Kidney (tissue), 14 donors: ENCODE data around the gene EML5. TPM values are rescaled to one million over a fixed set of nuclear protein-coding genes. Genes with fewer than 3 reads are reported as not detected.

Experiments
- DNase-seq, 5 donors: peaks; one replicate each; pipeline ENCODE4 v3.0.0-alpha.2; 2013 to 2020
- FAIRE-seq: peaks from 2 replicates; lab custom pipeline; 2012; peaks lifted over from hg19 to GRCh38; lab: Jason Lieb, UNC
- H3K27ac ChIP-seq, 2 donors: one replicate each; pipeline ENCODE4 v1.7.0; 2013; ENCODE audit warnings: low read depth in 2 of 2, low read length in 2 of 2, inconsistent platforms in 1 of 2
- H3K27me3 ChIP-seq: one replicate; pipeline ENCODE4 v1.7.1; 2013; ENCODE audit warnings: low read length, inconsistent platforms; ENCODE audit not compliant: control insufficient read depth, insufficient read depth
- H3K36me3 ChIP-seq, 3 donors: one replicate each; pipeline versions ENCODE4 v1.7.0 to v1.7.1; 2013; ENCODE audit warnings: low read length in 3 of 3, control low read depth in 1 of 3, inconsistent platforms in 1 of 3; ENCODE audit not compliant: insufficient read depth in 3 of 3, control insufficient read depth in 2 of 3
- H3K4me1 ChIP-seq, 3 donors: one replicate each; pipeline versions ENCODE4 v1.7.0 to v1.7.1; 2013; ENCODE audit warnings: low read length in 3 of 3, inconsistent platforms in 1 of 3, low read depth in 1 of 3; ENCODE audit not compliant: control insufficient read depth in 2 of 3, insufficient read depth in 2 of 3
- H3K4me3 ChIP-seq, 3 donors: one replicate each; pipeline versions ENCODE4 v1.7.0 to v1.8.1; 2013; ENCODE audit warnings: low read length in 3 of 3, control low read depth in 1 of 3, inconsistent platforms in 1 of 3
- H3K9ac ChIP-seq, 3 donors: one replicate each; pipeline versions ENCODE4 v1.7.0 to v1.7.1; 2013; ENCODE audit warnings: low read length in 3 of 3, control low read depth in 1 of 3, inconsistent platforms in 1 of 3
- H3K9me3 ChIP-seq, 3 donors: one replicate each; pipeline versions ENCODE4 v1.7.0 to v1.7.1; 2013; ENCODE audit warnings: low read length in 3 of 3, control low read depth in 1 of 3, inconsistent platforms in 1 of 3; ENCODE audit not compliant: control insufficient read depth in 2 of 3, insufficient read depth in 1 of 3
- CTCF ChIP-seq: IDR thresholded peaks from 3 replicates; pipeline ENCODE4 v1.5.1; 2012; ENCODE audit warnings: mild to moderate bottlenecking, moderate library complexity, borderline replicate concordance; ENCODE audit not compliant: insufficient read depth; ENCODE audit errors: extremely low read depth
- intact Hi-C: fragments of 100-400 bp; cut with DNase I; formaldehyde crosslinking; loops from one replicate; pipeline ENCODE4 v1.11.1; 2022
- polyA plus RNA-seq: library from polyadenylated mRNA; stranded (reverse); fragments of 350-450 nt; fragmentation: Illumina TruSeq; extraction: RNeasy Lipid Tissue Mini Kit (QIAGEN cat#74804); gene quantifications from one replicate; pipeline ENCODE4 v1.2.3, GENCODE V29; 2014; ENCODE audit warnings: low read depth, low replicate concordance; ENCODE audit not compliant: insufficient read depth
- total RNA-seq: library from RNA; stranded (reverse); fragmentation: NEBNext Ultra II Directional; extraction: Animal tissue kit (Norgen Biotek cat#: 25700); gene quantifications from one replicate; pipeline ENCODE4 v1.2.1, GENCODE V29; 2021
- donor health status: control.
- donor health status: control.
- donor health status: control.
- donor health status: control.
- donor health status: control.
- donor health status: DM: yes; HTN: yes; CAD: no.
- donor health status: Normal renal cell carcinoma (clear cell type).

EML5 gene
- total and polyA plus RNA-seq, 2 donors from 2014 or later: 0.26 to 2.8 TPM

- DNase-seq: no peak
- FAIRE-seq: no peak
- intact Hi-C loops: no loop called here
Measured at GRCh38 chr14:88632512-88632911, 160.2 kb downstream of the EML5 start.

GRCh38 chr14:88631091-88631490 lies 161.7 kb downstream of the EML5 start:
- no peak overlapping the region for H3K4me3 ChIP-seq
- H3K27ac ChIP-seq: no peak overlapping the region
- no peaks in the 10 kb centered on the region for H3K9me3 ChIP-seq
- intact Hi-C loops: no loop called here
- no peaks in the 10 kb centered on the region for H3K27me3 ChIP-seq
- peaks cover 0 to 3% (median 0%) of the 10 kb centered on the region in 3 donors for H3K4me1 ChIP-seq
- no peak for FAIRE-seq
- H3K36me3 ChIP-seq: no peaks in the 10 kb centered on the region
- DNase-seq: no peak
- H3K9ac ChIP-seq: no peak overlapping the region
- TF ChIP-seq CTCF: no peak

More at GRCh38 chr14:88632512-88632911, 160.2 kb downstream of the EML5 start:
- Histone ChIP-seq H3K9ac (no peak overlapping the region), H3K36me3 (no peaks in the 10 kb centered on the region), H3K9me3 (no peaks in the 10 kb centered on the region), H3K4me3 (no peak overlapping the region), H3K27ac (no peak overlapping the region), H3K27me3 (no peaks in the 10 kb centered on the region), H3K4me1 (peaks cover 0 to 3% (median 0%) of the 10 kb centered on the region in 3 donors)
- TF ChIP-seq CTCF: no peak

- H3K36me3 ChIP-seq: no peaks in the 10 kb centered on the region
- intact Hi-C loops: no loop called here
- no peak overlapping the region for H3K9ac ChIP-seq
- peaks cover 0 to 3% (median 0%) of the 10 kb centered on the region in 3 donors for H3K4me1 ChIP-seq
- TF ChIP-seq CTCF: no peak
- H3K27me3 ChIP-seq: no peaks in the 10 kb centered on the region
- H3K9me3 ChIP-seq: no peaks in the 10 kb centered on the region
- no peak for DNase-seq
- no peak overlapping the region for H3K27ac ChIP-seq
- no peak overlapping the region for H3K4me3 ChIP-seq
- no peak for FAIRE-seq
Measured at GRCh38 chr14:88630565-88630964, 162.2 kb downstream of the EML5 start.

- Histone ChIP-seq H3K27me3 (no peaks in the 10 kb centered on the region), H3K4me3 (no peak overlapping the region), H3K9me3 (no peaks in the 10 kb centered on the region), H3K27ac (no peak overlapping the region), H3K9ac (no peak overlapping the region), H3K36me3 (no peaks in the 10 kb centered on the region), H3K4me1 (peaks cover 0 to 3% (median 0%) of the 10 kb centered on the region in 3 donors)
- intact Hi-C loops: no loop called here
- TF ChIP-seq CTCF: no peak
- FAIRE-seq (peak; percentile 39), DNase-seq (peak in 2 of 5 donors; percentile 13 to 78)
Measured at GRCh38 chr14:88628462-88628861, 164.3 kb downstream of the EML5 start.
